ENCODE results near the gene CDCA4.
"Not testable (repeated sequence)": the region's sequence is repeated elsewhere in the genome, so short reads cannot be mapped to it uniquely, and the experiment has no call there.

The CDCA4 gene

GRCh38 chr14:105058521-105059034 is 37.7 kb upstream of the CDCA4 start:
- DNase-seq (ENCODE audit: low spot score), result no peak

GRCh38 chr14:105056303-105056831 is 35.5 kb upstream of the CDCA4 start:
- no peak for DNase-seq (ENCODE audit: low spot score)

GRCh38 chr14:105055736-105056302 is 34.9 kb upstream of the CDCA4 start:
- DNase-seq (ENCODE audit: low spot score), result no peak

- no peak for DNase-seq (ENCODE audit: low spot score)
Observed at GRCh38 chr14:105055334-105055733, 34.5 kb upstream of the CDCA4 start.

GRCh38 chr14:105053996-105054395 is 33.1 kb upstream of the CDCA4 start:
- DNase-seq (ENCODE audit: low spot score), result no peak

- DNase-seq (ENCODE audit: low spot score), result no peak
Observed at GRCh38 chr14:105053421-105053820, 32.5 kb upstream of the CDCA4 start.

- DNase-seq (ENCODE audit: low spot score), result no peak
Observed at GRCh38 chr14:105052110-105052458, 31.2 kb upstream of the CDCA4 start.

- no peak for DNase-seq (ENCODE audit: low spot score)
Observed at GRCh38 chr14:105051182-105052109, 30.6 kb upstream of the CDCA4 start.

GRCh38 chr14:105050551-105050897 is 29.6 kb upstream of the CDCA4 start:
- DNase-seq (ENCODE audit: low spot score), result no peak

GRCh38 chr14:105049753-105050550 is 29.1 kb upstream of the CDCA4 start:
- no peak for DNase-seq (ENCODE audit: low spot score)

- DNase-seq (ENCODE audit: low spot score), result no peak
Observed at GRCh38 chr14:105047283-105048016, 26.6 kb upstream of the CDCA4 start.

GRCh38 chr14:105046891-105047282 is 26.0 kb upstream of the CDCA4 start:
- DNase-seq (ENCODE audit: low spot score), result no peak

- peak; percentile 75 for DNase-seq (ENCODE audit: low spot score)
Observed at GRCh38 chr14:105045710-105046326, 24.9 kb upstream of the CDCA4 start.

- no peak for DNase-seq (ENCODE audit: low spot score)
Observed at GRCh38 chr14:105043641-105044040, 22.8 kb upstream of the CDCA4 start.

GRCh38 chr14:105042813-105043212 is 21.9 kb upstream of the CDCA4 start:
- no peak for DNase-seq (ENCODE audit: low spot score)

GRCh38 chr14:105041841-105042765 is 21.2 kb upstream of the CDCA4 start:
- DNase-seq (ENCODE audit: low spot score), result no peak

- no peak for DNase-seq (ENCODE audit: low spot score)
Observed at GRCh38 chr14:105039458-105040205, 18.7 kb upstream of the CDCA4 start.

- not testable (repeated sequence) for DNase-seq (ENCODE audit: low spot score)
Observed at GRCh38 chr14:105035616-105036015, 14.7 kb upstream of the CDCA4 start.

GRCh38 chr14:105034315-105035039 is 13.6 kb upstream of the CDCA4 start:
- DNase-seq (ENCODE audit: low spot score), result no peak
